ENCODE results near the gene FAM187B.

DNA sequence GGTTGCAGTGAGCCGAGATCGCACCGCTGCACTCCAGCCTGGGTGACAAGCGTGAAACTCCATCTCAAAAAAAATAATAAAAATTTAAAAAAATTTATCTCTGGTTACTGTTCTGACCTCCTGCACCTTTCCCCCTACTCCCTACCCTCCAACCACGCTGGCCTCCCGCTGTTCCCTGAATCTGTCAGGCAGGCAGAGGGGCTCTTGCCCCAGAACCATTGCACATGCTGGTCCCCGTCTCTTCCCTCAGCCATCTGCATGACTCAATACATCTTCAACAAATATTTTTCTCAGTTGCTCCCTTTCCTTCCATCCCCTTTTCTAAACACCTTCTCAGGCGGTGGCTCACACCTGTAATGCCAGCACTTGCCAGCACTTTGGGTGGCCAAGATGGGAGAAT, 1.1 kb upstream of the FAM187B start:
- TF ChIP-seq, protein P1, sequence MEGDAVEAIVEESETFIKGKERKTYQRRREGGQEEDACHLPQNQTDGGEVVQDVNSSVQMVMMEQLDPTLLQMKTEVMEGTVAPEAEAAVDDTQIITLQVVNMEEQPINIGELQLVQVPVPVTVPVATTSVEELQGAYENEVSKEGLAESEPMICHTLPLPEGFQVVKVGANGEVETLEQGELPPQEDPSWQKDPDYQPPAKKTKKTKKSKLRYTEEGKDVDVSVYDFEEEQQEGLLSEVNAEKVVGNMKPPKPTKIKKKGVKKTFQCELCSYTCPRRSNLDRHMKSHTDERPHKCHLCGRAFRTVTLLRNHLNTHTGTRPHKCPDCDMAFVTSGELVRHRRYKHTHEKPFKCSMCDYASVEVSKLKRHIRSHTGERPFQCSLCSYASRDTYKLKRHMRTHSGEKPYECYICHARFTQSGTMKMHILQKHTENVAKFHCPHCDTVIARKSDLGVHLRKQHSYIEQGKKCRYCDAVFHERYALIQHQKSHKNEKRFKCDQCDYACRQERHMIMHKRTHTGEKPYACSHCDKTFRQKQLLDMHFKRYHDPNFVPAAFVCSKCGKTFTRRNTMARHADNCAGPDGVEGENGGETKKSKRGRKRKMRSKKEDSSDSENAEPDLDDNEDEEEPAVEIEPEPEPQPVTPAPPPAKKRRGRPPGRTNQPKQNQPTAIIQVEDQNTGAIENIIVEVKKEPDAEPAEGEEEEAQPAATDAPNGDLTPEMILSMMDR (IDR thresholded peaks at IDR 0.05) = no peak
- TF ChIP-seq POLR2A (IDR thresholded peaks at IDR 0.05) = no peak
- no peak for TF ChIP-seq EP300 (IDR thresholded peaks at IDR 0.05)

Measured in sigmoid colon (tissue), 4 donors.